Measurements from ENCODE around the gene HEXIM2.

Gene HEXIM2

DNA sequence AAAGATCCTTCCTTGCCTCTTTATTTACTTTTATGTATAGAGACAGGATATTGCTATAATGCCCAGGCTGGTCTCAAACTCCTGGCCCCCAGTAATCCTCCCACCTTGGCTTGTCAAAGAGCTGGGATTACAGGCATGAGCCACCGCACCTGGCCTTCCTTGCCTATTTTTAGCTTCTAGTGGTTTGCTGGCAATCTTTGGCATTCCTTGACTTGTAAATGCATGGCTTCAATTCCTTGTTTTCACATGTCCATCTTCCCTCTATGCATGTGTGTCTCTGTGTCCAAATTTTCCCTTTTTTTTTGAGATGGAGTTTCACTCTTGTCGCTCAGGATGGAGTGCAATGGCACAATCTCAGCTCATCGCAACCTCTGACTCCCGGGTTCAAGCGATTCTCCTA lies 22.5 kb downstream of the HEXIM2 start:
- no peak overlapping the region for H2BK15ac ChIP-seq (replicated peaks; ENCODE audit: low read depth)
- no peak overlapping the region for H3K56ac ChIP-seq (ENCODE audit: low read length)
- H3K36me3 ChIP-seq (ENCODE audit: control insufficient read depth, insufficient read depth, low read length): no peaks in the 10 kb centered on the region
- no peak overlapping the region for H4K8ac ChIP-seq (ENCODE audit: low read depth, low read length)
- no peak overlapping the region for H3K23ac ChIP-seq (ENCODE audit: low read length)
- H3K4ac ChIP-seq (ENCODE audit: low read depth, low read length): no peak overlapping the region
- WGBS (ENCODE audit: extremely low coverage, insufficient coverage, low lambda C conversion rate): no CpG with 5 or more reads among the region's 5 CpGs
- no peak overlapping the region for H3K9ac ChIP-seq (ENCODE audit: low read length)
- H2BK120ac ChIP-seq (ENCODE audit: low read depth, low read length): no peak overlapping the region
- no peaks in the 10 kb centered on the region for H3K27me3 ChIP-seq (ENCODE audit: insufficient read depth, low read length, poor library complexity)
- no peak overlapping the region for H3K4me3 ChIP-seq (ENCODE audit: low read length)
- H2AK5ac ChIP-seq (ENCODE audit: low read length): no peak overlapping the region
- H3K27ac ChIP-seq (ENCODE audit: low read depth, low read length): no peak overlapping the region
- no peak overlapping the region for H4K5ac ChIP-seq (ENCODE audit: low read length)
- H3K4me2 ChIP-seq (ENCODE audit: low read length): no peak overlapping the region
- H3K79me2 ChIP-seq (ENCODE audit: control insufficient read depth, insufficient read depth, low read length): no peaks in the 10 kb centered on the region
- H3K18ac ChIP-seq (ENCODE audit: low read length): no peak overlapping the region
- DNase-seq: no peak
- H3K4me1 ChIP-seq (ENCODE audit: control insufficient read depth, low read depth, low read length): no peaks in the 10 kb centered on the region
- H2BK5ac ChIP-seq (ENCODE audit: low read length): no peak overlapping the region
- no peaks in the 10 kb centered on the region for H3K79me1 ChIP-seq (ENCODE audit: low read length)

GRCh38 chr17:45186801-45187354 lies 25.2 kb downstream of the HEXIM2 start:
- no peak for DNase-seq
- Histone ChIP-seq H3K23ac (ENCODE audit: low read length) (no peak overlapping the region), H3K18ac (ENCODE audit: low read length) (no peak overlapping the region), H3K27me3 (ENCODE audit: insufficient read depth, low read length, poor library complexity) (no peaks in the 10 kb centered on the region), H2BK5ac (ENCODE audit: low read length) (no peak overlapping the region), H4K8ac (ENCODE audit: low read depth, low read length) (no peak overlapping the region), H2AK5ac (ENCODE audit: low read length) (no peak overlapping the region), H3K4ac (ENCODE audit: low read depth, low read length) (no peak overlapping the region), H3K79me1 (ENCODE audit: low read length) (no peaks in the 10 kb centered on the region), H3K27ac (ENCODE audit: low read depth, low read length) (no peak overlapping the region), H2BK15ac (replicated peaks; ENCODE audit: low read depth) (no peak overlapping the region), H3K79me2 (ENCODE audit: control insufficient read depth, insufficient read depth, low read length) (no peaks in the 10 kb centered on the region), H3K4me2 (ENCODE audit: low read length) (no peak overlapping the region), H2BK120ac (ENCODE audit: low read depth, low read length) (no peak overlapping the region), H4K5ac (ENCODE audit: low read length) (no peak overlapping the region), H3K4me3 (ENCODE audit: low read length) (no peak overlapping the region), H3K4me1 (ENCODE audit: control insufficient read depth, low read depth, low read length) (no peaks in the 10 kb centered on the region), H3K36me3 (ENCODE audit: control insufficient read depth, insufficient read depth, low read length) (no peaks in the 10 kb centered on the region), H3K9ac (ENCODE audit: low read length) (no peak overlapping the region), H3K56ac (ENCODE audit: low read length) (no peak overlapping the region)
- no CpG with 5 or more reads among the region's 7 CpGs for WGBS (ENCODE audit: extremely low coverage, insufficient coverage, low lambda C conversion rate)

DNA sequence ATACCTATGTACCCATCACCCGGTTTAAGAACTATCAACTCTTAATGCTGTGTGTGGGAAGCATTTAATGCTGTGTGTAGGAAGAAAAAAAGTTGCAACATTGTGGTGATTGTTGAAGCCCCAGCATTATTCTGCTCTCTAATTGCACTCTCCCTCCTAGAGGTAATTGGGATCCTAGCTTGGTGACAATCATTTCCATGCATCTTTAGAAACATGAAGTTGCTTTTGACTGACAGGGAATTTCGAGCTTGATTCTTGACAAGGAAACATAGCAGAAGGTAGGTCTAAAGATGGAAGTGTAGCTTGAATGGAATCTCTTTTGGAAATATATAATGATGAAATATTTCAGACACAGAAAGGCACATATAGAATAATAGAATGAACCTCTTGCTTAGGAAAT lies 27.3 kb downstream of the HEXIM2 start:
- no peak overlapping the region for H3K27ac ChIP-seq (ENCODE audit: low read depth, low read length)
- H2AK5ac ChIP-seq (ENCODE audit: low read length): no peak overlapping the region
- no CpG with 5 or more reads among the region's 2 CpGs for WGBS (ENCODE audit: extremely low coverage, insufficient coverage, low lambda C conversion rate)

GRCh38 chr17:45190503-45191255 lies 29.0 kb downstream of the HEXIM2 start:
- Histone ChIP-seq H2BK5ac (ENCODE audit: low read length) (no peak overlapping the region), H3K4me2 (ENCODE audit: low read length) (no peak overlapping the region), H3K23ac (ENCODE audit: low read length) (no peak overlapping the region), H2BK120ac (ENCODE audit: low read depth, low read length) (no peak overlapping the region), H3K4me1 (ENCODE audit: control insufficient read depth, low read depth, low read length) (no peaks in the 10 kb centered on the region), H3K4ac (ENCODE audit: low read depth, low read length) (no peak overlapping the region), H3K4me3 (ENCODE audit: low read length) (no peak overlapping the region), H3K9ac (ENCODE audit: low read length) (no peak overlapping the region), H3K36me3 (ENCODE audit: control insufficient read depth, insufficient read depth, low read length) (no peaks in the 10 kb centered on the region), H3K56ac (ENCODE audit: low read length) (no peak overlapping the region), H3K18ac (ENCODE audit: low read length) (no peak overlapping the region), H2AK5ac (ENCODE audit: low read length) (no peak overlapping the region), H3K27me3 (ENCODE audit: insufficient read depth, low read length, poor library complexity) (no peaks in the 10 kb centered on the region), H3K27ac (ENCODE audit: low read depth, low read length) (no peak overlapping the region), H3K79me2 (ENCODE audit: control insufficient read depth, insufficient read depth, low read length) (no peaks in the 10 kb centered on the region), H3K79me1 (ENCODE audit: low read length) (no peaks in the 10 kb centered on the region), H4K8ac (ENCODE audit: low read depth, low read length) (no peak overlapping the region), H2BK15ac (replicated peaks; ENCODE audit: low read depth) (no peak overlapping the region), H4K5ac (ENCODE audit: low read length) (no peak overlapping the region)
- no CpG with 5 or more reads among the region's 11 CpGs for WGBS (ENCODE audit: extremely low coverage, insufficient coverage, low lambda C conversion rate)
- no peak for DNase-seq

More for the DNA sequence above, 27.3 kb downstream of the HEXIM2 start:
- Histone ChIP-seq H3K18ac (ENCODE audit: low read length) (no peak overlapping the region), H2BK15ac (replicated peaks; ENCODE audit: low read depth) (no peak overlapping the region), H3K27me3 (ENCODE audit: insufficient read depth, low read length, poor library complexity) (no peaks in the 10 kb centered on the region), H4K5ac (ENCODE audit: low read length) (no peak overlapping the region), H3K23ac (ENCODE audit: low read length) (no peak overlapping the region), H3K9ac (ENCODE audit: low read length) (no peak overlapping the region), H3K56ac (ENCODE audit: low read length) (no peak overlapping the region), H3K79me2 (ENCODE audit: control insufficient read depth, insufficient read depth, low read length) (no peaks in the 10 kb centered on the region), H3K4me2 (ENCODE audit: low read length) (no peak overlapping the region), H2BK120ac (ENCODE audit: low read depth, low read length) (no peak overlapping the region), H3K4me1 (ENCODE audit: control insufficient read depth, low read depth, low read length) (no peaks in the 10 kb centered on the region), H3K79me1 (ENCODE audit: low read length) (no peaks in the 10 kb centered on the region), H2BK5ac (ENCODE audit: low read length) (no peak overlapping the region), H3K4ac (ENCODE audit: low read depth, low read length) (no peak overlapping the region), H4K8ac (ENCODE audit: low read depth, low read length) (no peak overlapping the region), H3K4me3 (ENCODE audit: low read length) (no peak overlapping the region), H3K36me3 (ENCODE audit: control insufficient read depth, insufficient read depth, low read length) (no peaks in the 10 kb centered on the region)
- DNase-seq: no peak

- Histone ChIP-seq H3K4me2 (ENCODE audit: low read length) (no peak overlapping the region), H3K4me3 (ENCODE audit: low read length) (no peak overlapping the region), H3K36me3 (ENCODE audit: control insufficient read depth, insufficient read depth, low read length) (no peaks in the 10 kb centered on the region), H2BK15ac (replicated peaks; ENCODE audit: low read depth) (no peak overlapping the region), H2BK120ac (ENCODE audit: low read depth, low read length) (no peak overlapping the region), H2BK5ac (ENCODE audit: low read length) (no peak overlapping the region), H3K23ac (ENCODE audit: low read length) (no peak overlapping the region), H3K27ac (ENCODE audit: low read depth, low read length) (no peak overlapping the region), H3K4ac (ENCODE audit: low read depth, low read length) (no peak overlapping the region), H3K79me1 (ENCODE audit: low read length) (no peaks in the 10 kb centered on the region), H4K8ac (ENCODE audit: low read depth, low read length) (no peak overlapping the region), H2AK5ac (ENCODE audit: low read length) (no peak overlapping the region), H3K79me2 (ENCODE audit: control insufficient read depth, insufficient read depth, low read length) (no peaks in the 10 kb centered on the region), H3K27me3 (ENCODE audit: insufficient read depth, low read length, poor library complexity) (no peaks in the 10 kb centered on the region), H3K18ac (ENCODE audit: low read length) (no peak overlapping the region), H3K9ac (ENCODE audit: low read length) (no peak overlapping the region), H3K56ac (ENCODE audit: low read length) (no peak overlapping the region), H4K5ac (ENCODE audit: low read length) (no peak overlapping the region), H3K4me1 (ENCODE audit: control insufficient read depth, low read depth, low read length) (no peaks in the 10 kb centered on the region)
- no peak for DNase-seq
Observed at GRCh38 chr17:45195424-45195823, 33.7 kb downstream of the HEXIM2 start.

GRCh38 chr17:45197108-45197507 lies 35.4 kb downstream of the HEXIM2 start:
- Histone ChIP-seq H3K56ac (ENCODE audit: low read length) (peak overlapping the region; percentile 90), H3K36me3 (ENCODE audit: control insufficient read depth, insufficient read depth, low read length) (no peaks in the 10 kb centered on the region), H3K23ac (ENCODE audit: low read length) (no peak overlapping the region), H4K8ac (ENCODE audit: low read depth, low read length) (no peak overlapping the region), H2BK5ac (ENCODE audit: low read length) (no peak overlapping the region), H3K79me2 (ENCODE audit: control insufficient read depth, insufficient read depth, low read length) (no peaks in the 10 kb centered on the region), H3K4ac (ENCODE audit: low read depth, low read length) (peak overlapping the region; percentile 56), H3K79me1 (ENCODE audit: low read length) (no peaks in the 10 kb centered on the region), H3K9ac (ENCODE audit: low read length) (peak overlapping the region; percentile 66), H2BK15ac (replicated peaks; ENCODE audit: low read depth) (no peak overlapping the region), H3K4me1 (ENCODE audit: control insufficient read depth, low read depth, low read length) (no peaks in the 10 kb centered on the region), H2BK120ac (ENCODE audit: low read depth, low read length) (no peak overlapping the region), H3K4me2 (ENCODE audit: low read length) (no peak overlapping the region), H3K27ac (ENCODE audit: low read depth, low read length) (peak overlapping the region; percentile 38), H3K4me3 (ENCODE audit: low read length) (no peak overlapping the region), H2AK5ac (ENCODE audit: low read length) (no peak overlapping the region), H4K5ac (ENCODE audit: low read length) (no peak overlapping the region), H3K18ac (ENCODE audit: low read length) (peak overlapping the region; percentile 20), H3K27me3 (ENCODE audit: insufficient read depth, low read length, poor library complexity) (no peaks in the 10 kb centered on the region)
- no CpG with 5 or more reads among the region's 6 CpGs for WGBS (ENCODE audit: extremely low coverage, insufficient coverage, low lambda C conversion rate)
- DNase-seq: no peak

Measured in mesendoderm (in vitro differentiated cells).